Smooth muscle cell of the umbilical artery (primary cell): Measurements from ENCODE around the gene HIP1. TPM values are rescaled to one million over a fixed set of nuclear protein-coding genes. Genes with fewer than 3 reads are reported as not detected.

Experiments used
- total RNA-seq: library from RNA; depleted of rRNA; stranded (reverse); fragments of >200 nt; gene quantifications from 2 replicates; pipeline ENCODE4 v1.2.3, GENCODE V29; 2014

The HIP1 gene
- total RNA-seq: 11.0 and 26.9 TPM in 2 replicates

DNA sequence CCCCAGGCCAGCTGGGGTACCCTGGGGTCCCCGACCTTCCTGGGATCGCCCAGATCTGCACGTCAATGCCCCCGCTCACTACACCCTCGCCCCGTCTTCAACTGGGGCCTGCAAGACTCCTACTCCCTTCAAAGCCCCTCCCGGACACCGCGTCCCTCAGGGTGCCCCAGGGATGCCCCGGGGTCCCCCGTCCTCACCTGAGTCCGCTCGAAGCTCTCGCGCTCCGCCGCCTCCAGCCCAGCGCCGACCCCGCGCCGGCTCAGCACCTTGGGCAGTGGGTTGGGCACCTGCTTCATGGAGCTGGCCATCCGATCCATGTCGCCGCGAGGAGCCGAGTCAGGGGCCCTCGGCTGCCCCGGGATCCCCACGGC, at the start of gene HIP1:
Gene HIP1, minus strand, starts transcription at position 338 of the 371 bp plus-strand sequence. Its CDS starts 21 bp downstream, at position 317.

DNA sequence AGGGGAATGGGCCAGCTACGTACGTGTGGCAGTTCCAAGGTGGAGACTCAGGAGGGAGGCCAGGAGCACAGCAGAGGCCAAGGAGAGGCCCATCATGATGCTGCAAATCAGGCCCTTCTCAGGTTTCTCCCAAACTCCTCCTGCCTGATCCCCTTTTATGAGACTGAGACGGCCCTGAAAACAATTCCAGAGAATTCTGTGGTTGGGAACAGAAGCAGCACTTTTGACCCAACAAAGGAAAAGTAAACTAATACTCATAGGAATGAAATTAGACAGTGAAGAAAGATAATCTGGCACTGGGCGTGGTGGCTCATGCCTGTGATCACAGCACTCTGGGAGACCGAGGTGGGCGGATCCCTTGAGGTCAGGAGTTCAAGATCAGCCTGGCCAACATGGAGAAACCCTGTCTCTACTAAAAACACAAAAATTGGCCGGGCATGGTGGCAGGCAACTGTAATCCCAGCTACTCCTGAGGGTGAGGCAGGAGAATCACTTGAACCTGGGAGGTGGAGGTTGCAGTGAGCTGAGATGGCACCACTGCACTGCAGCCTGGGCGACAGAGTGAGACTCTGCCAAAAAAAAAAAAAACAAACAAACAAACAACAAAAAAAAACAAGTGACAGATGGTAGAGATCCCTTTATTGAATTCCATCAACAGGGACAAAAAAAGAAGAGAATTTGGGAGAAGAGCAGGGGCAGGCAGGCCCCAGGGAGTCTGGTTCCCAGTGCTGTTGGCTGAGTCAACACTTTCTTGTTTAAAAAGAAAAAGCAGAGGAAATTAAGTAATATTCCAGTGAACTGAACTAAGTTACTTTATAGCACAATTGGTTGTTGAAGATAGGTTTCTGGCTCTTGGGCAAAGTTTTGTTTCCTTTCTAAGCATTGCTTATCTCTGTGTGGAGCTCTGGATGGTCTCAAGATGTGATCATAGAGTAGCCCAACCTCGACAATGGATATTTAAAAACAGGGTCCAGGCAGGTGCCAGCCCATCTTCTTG, 33.6 kb upstream of the HIP1 start, which contains the start of gene CCL26:
Gene CCL26, minus strand, starts transcription at position 131 of the 997 bp plus-strand sequence. Its CDS starts 35 bp downstream, at position 96.

DNA sequence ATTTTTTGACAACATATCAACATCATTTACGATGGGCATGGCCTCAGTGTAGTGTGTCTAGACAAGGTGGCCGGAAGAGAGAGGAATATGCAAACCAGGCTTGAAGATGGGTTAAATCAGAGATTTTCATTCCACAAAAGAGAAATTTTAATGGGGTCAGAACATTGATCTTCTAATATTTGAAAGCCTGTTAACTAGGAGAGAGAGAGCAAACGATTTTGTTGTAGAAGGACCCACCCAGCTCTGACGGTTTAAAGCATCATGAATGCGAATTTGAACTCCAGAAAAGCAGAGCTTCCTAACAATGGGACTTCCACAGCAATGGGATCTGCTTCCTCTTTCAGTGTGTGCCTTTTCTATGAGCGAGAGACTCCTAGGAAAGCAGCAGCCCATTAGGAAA, 246.7 kb downstream of the HIP1 start, which contains the start of gene SPDYE5:
Gene SPDYE5, plus strand, starts transcription at position 301 of the 400 bp plus-strand sequence. CDS start 1,728 bp downstream, outside the sequence.

DNA sequence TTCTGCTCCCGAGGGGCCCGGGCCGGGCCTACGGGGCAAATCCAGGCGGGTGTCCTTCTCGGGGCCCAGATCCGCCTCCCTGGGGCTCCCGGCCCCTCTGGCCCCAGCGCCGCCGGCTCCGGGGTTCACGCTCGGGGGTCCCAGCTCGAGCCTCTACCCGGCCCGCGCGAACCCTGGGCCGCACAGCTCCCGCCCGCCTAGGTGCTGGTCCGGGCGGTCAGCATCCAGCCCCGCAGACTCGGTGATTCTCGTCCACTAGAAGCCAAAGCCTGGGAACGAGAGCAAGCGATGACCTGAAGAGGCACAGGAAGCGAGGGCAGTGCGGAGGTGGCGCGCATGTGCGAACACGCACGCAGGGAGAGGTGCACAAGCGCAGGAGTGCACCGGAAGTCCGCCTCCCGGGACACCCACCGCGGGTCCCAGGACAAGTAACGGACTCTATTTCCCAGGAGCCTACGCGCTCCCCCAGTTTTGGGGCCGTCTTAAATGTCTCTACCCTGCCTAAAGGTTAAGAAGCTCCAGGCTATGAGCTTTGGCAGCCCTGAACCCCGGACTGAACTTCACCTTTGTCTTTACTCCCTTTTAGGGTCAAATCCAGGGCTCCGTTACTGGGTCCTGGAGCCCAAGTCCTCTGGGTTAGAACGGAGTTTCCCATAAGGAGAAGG, 252.6 kb downstream of the HIP1 start, which contains the start of gene POM121C:
Gene POM121C, minus strand, starts transcription at position 321 of the 665 bp plus-strand sequence. CDS start 44,803 bp downstream, outside the sequence.

Other genes starting within 250 kb of the HIP1 start
- not detected in 2 replicates for gene SPDYE5, start 246.6 kb downstream of the HIP1 start, total RNA-seq
- gene CCL26, start 33.3 kb upstream of the HIP1 start, total RNA-seq: 1.1 and 3.0 TPM in 2 replicates
- not detected in 2 replicates for gene CCL24, start 74.9 kb upstream of the HIP1 start, total RNA-seq
- 16.3 and 19.4 TPM in 2 replicates for gene RHBDD2, start 140.1 kb upstream of the HIP1 start, total RNA-seq
- 42.5 and 46.4 TPM in 2 replicates for gene POR, start 176.2 kb upstream of the HIP1 start, total RNA-seq